ENCODE results near the gene RET.

RET gene

GRCh38 chr10:43076876-43077420 is at the start of gene RET:
RET (plus strand) TSS chr10:43077069; CDS start chr10:43077259, 190 bp downstream.
- no peak for DNase-seq (ENCODE audit: low read depth, low spot score)

GRCh38 chr10:43027331-43027955 is 49.4 kb upstream of the RET start:
- DNase-seq (ENCODE audit: low read depth, low spot score) = no peak

GRCh38 chr10:43028143-43028542 is 48.7 kb upstream of the RET start:
- DNase-seq (ENCODE audit: low read depth, low spot score) = no peak

- no peak for DNase-seq (ENCODE audit: low read depth, low spot score)
Measured at GRCh38 chr10:43029043-43029442, 47.8 kb upstream of the RET start.

- DNase-seq (ENCODE audit: low read depth, low spot score) = no peak
Measured at GRCh38 chr10:43032613-43033012, 44.3 kb upstream of the RET start.

- no peak for DNase-seq (ENCODE audit: low read depth, low spot score)
Measured at GRCh38 chr10:43035800-43036199, 41.1 kb upstream of the RET start.

- no peak for DNase-seq (ENCODE audit: low read depth, low spot score)
Measured at GRCh38 chr10:43036481-43037428, 40.1 kb upstream of the RET start.

GRCh38 chr10:43037440-43037839 is 39.4 kb upstream of the RET start:
- DNase-seq (ENCODE audit: low read depth, low spot score) = no peak

GRCh38 chr10:43037942-43038782 is 38.7 kb upstream of the RET start:
- DNase-seq (ENCODE audit: low read depth, low spot score) = no peak

- no peak for DNase-seq (ENCODE audit: low read depth, low spot score)
Measured at GRCh38 chr10:43038783-43039623, 37.9 kb upstream of the RET start.

- DNase-seq (ENCODE audit: low read depth, low spot score) = no peak
Measured at GRCh38 chr10:43039624-43040481, 37.0 kb upstream of the RET start.

- DNase-seq (ENCODE audit: low read depth, low spot score) = no peak
Measured at GRCh38 chr10:43040482-43041256, 36.2 kb upstream of the RET start.

- no peak for DNase-seq (ENCODE audit: low read depth, low spot score)
Measured at GRCh38 chr10:43041422-43042342, 35.2 kb upstream of the RET start.

- no peak for DNase-seq (ENCODE audit: low read depth, low spot score)
Measured at GRCh38 chr10:43042503-43043341, 34.1 kb upstream of the RET start.

GRCh38 chr10:43043342-43043772 is 33.5 kb upstream of the RET start:
- DNase-seq (ENCODE audit: low read depth, low spot score) = no peak

- no peak for DNase-seq (ENCODE audit: low read depth, low spot score)
Measured at GRCh38 chr10:43043773-43044447, 33.0 kb upstream of the RET start.

All from activated naive CD8-positive, alpha-beta T cell treated with anti-CD3 and anti-CD28 coated beads, Interleukin-2, amount 50 U/mL, for 16 hours (primary cell).